Neural cell (in vitro differentiated cells): ENCODE data around the gene PF4V1. TPM values are rescaled to one million over a fixed set of nuclear protein-coding genes. Genes with fewer than 3 reads are reported as not detected.
A peak's percentile ranks its signal among the peaks of the same experiment; 100 is the strongest.

Source experiments
- H2AFZ ChIP-seq: fragments of 200-600, 300-800 bp; sonication (generic), shearing (Covaris generic); 2 replicates; pipeline ENCODE4 v1.6.0; 2014; ENCODE audit warnings: low read depth, mild to moderate bottlenecking, antibody characterized with exemption, low read length, moderate library complexity
- H3F3A ChIP-seq: fragments of 200-600 bp; shearing (Covaris generic); 2 replicates; pipeline ENCODE4 v1.6.1; 2016; ENCODE audit warnings: mild to moderate bottlenecking, moderate library complexity, mixed read lengths, antibody characterized with exemption, low read length; ENCODE audit not compliant: insufficient read depth, poor library complexity, severe bottlenecking
- H3K27ac ChIP-seq: fragments of 200-600, 300-800 bp; sonication (generic), shearing (Covaris generic); 2 replicates; pipeline ENCODE4 v1.5.1; 2014; ENCODE audit warnings: mild to moderate bottlenecking, low read length, moderate library complexity
- H3K27me3 ChIP-seq: fragments of 300-800, 200-600 bp; sonication (generic), shearing (Covaris generic); 2 replicates; pipeline ENCODE4 v1.6.0; 2014; ENCODE audit warnings: mild to moderate bottlenecking, low read depth, low read length, moderate library complexity; ENCODE audit not compliant: insufficient read depth
- H3K36me3 ChIP-seq: fragments of 300-800, 200-600 bp; sonication (generic), shearing (Covaris generic); 2 replicates; pipeline ENCODE4 v1.5.1; 2014; ENCODE audit warnings: mild to moderate bottlenecking, antibody characterized with exemption, low read length, moderate library complexity; ENCODE audit not compliant: insufficient read depth
- H3K4me2 ChIP-seq: fragments of 300-800, 200-600 bp; sonication (generic), shearing (Covaris generic); 2 replicates; pipeline ENCODE4 v1.6.0; 2014; ENCODE audit warnings: mild to moderate bottlenecking, low read length
- H3K4me3 ChIP-seq: fragments of 300-800, 200-600 bp; sonication (generic), shearing (Covaris generic); 2 replicates; pipeline ENCODE4 v1.5.1; 2014; ENCODE audit warnings: mild to moderate bottlenecking, low read length, moderate library complexity
- H3K79me2 ChIP-seq: fragments of 200-600 bp; shearing (Covaris generic); replicated peaks from 2 replicates; pipeline ENCODE4 v1.6.0; 2014; ENCODE audit warnings: mild to moderate bottlenecking, low read length, moderate library complexity; ENCODE audit not compliant: insufficient read depth
- H3K9ac ChIP-seq: fragments of 300-800, 200-600 bp; sonication (generic), shearing (Covaris generic); 2 replicates; pipeline ENCODE4 v1.6.1; 2016; ENCODE audit warnings: mild to moderate bottlenecking, low read length, mixed read lengths
- H3K9me2 ChIP-seq: fragments of 200-600 bp; shearing (Covaris generic); 2 replicates; pipeline ENCODE4 v1.6.1; 2016; ENCODE audit warnings: mild to moderate bottlenecking, low read length, mixed read lengths; ENCODE audit not compliant: insufficient read depth
- H3K9me3 ChIP-seq: fragments of 200-600, 300-800 bp; sonication (generic), shearing (Covaris generic); 2 replicates; pipeline ENCODE4 v1.6.1; 2016; ENCODE audit warnings: mild to moderate bottlenecking, mixed run types, low read length, moderate library complexity, mixed read lengths
- H4K20me1 ChIP-seq: fragments of 200-600 bp; shearing (Covaris generic); 2 replicates; pipeline ENCODE4 v1.6.1; 2016; ENCODE audit warnings: mild to moderate bottlenecking, mixed run types; ENCODE audit not compliant: insufficient read depth
- EP300 ChIP-seq: fragments of 450-650 bp; conservative IDR thresholded peaks from 2 replicates; pipeline ENCODE4 v1.6.1; 2014; ENCODE audit warnings: antibody characterized with exemption, mild to moderate bottlenecking, moderate library complexity; ENCODE audit not compliant: poor library complexity, severe bottlenecking
- EZH2 ChIP-seq: fragments of 200-600, 300-800 bp; shearing (Covaris generic), sonication (generic); IDR thresholded peaks from 2 replicates; pipeline ENCODE4 v1.6.1; 2014; ENCODE audit warnings: antibody characterized with exemption, low read length, borderline replicate concordance, mild to moderate bottlenecking; ENCODE audit not compliant: insufficient read depth, poor library complexity, severe bottlenecking
- MXI1 ChIP-seq: fragments of 450-650 bp; conservative IDR thresholded peaks from 2 replicates; pipeline ENCODE4 v1.6.1; 2014; ENCODE audit warnings: antibody characterized with exemption, mild to moderate bottlenecking; ENCODE audit not compliant: poor library complexity, severe bottlenecking
- POLR2AphosphoS5 ChIP-seq: IDR thresholded peaks from 2 replicates; pipeline ENCODE4 v1.6.1; 2012
- RAD21 ChIP-seq: fragments of 450-650 bp; conservative IDR thresholded peaks from 2 replicates; pipeline ENCODE4 v1.6.1; 2014; ENCODE audit warnings: antibody characterized with exemption, mild to moderate bottlenecking, moderate library complexity
- SMC3 ChIP-seq: fragments of 450-650 bp; conservative IDR thresholded peaks from 2 replicates; pipeline ENCODE4 v1.6.1; 2014; ENCODE audit warnings: antibody characterized with exemption, mild to moderate bottlenecking, moderate library complexity; ENCODE audit not compliant: poor library complexity
- TAF1 ChIP-seq: IDR thresholded peaks from 2 replicates; pipeline ENCODE4 v1.6.1; 2012; ENCODE audit warnings: low read depth
- polyA plus RNA-seq: library from polyadenylated mRNA; depleted of rRNA; stranded (reverse); fragments of >200 nt; gene quantifications from 2 replicates; pipeline ENCODE4 v1.2.3, GENCODE V29; 2014
- TF ChIP-seq, protein P1 (sequence below): fragments of 450-650 bp; IDR thresholded peaks from 2 replicates; pipeline ENCODE4 v1.5.1; 2014; ENCODE audit warnings: antibody characterized with exemption, mild to moderate bottlenecking, moderate library complexity; ENCODE audit not compliant: poor library complexity, severe bottlenecking
- TF ChIP-seq, protein P2 (sequence below): IDR thresholded peaks from 2 replicates; pipeline ENCODE4 v1.6.1; 2012; ENCODE audit warnings: borderline replicate concordance

The PF4V1 gene
- polyA plus RNA-seq, 1 donor from 2014 or later: not detected

DNA sequence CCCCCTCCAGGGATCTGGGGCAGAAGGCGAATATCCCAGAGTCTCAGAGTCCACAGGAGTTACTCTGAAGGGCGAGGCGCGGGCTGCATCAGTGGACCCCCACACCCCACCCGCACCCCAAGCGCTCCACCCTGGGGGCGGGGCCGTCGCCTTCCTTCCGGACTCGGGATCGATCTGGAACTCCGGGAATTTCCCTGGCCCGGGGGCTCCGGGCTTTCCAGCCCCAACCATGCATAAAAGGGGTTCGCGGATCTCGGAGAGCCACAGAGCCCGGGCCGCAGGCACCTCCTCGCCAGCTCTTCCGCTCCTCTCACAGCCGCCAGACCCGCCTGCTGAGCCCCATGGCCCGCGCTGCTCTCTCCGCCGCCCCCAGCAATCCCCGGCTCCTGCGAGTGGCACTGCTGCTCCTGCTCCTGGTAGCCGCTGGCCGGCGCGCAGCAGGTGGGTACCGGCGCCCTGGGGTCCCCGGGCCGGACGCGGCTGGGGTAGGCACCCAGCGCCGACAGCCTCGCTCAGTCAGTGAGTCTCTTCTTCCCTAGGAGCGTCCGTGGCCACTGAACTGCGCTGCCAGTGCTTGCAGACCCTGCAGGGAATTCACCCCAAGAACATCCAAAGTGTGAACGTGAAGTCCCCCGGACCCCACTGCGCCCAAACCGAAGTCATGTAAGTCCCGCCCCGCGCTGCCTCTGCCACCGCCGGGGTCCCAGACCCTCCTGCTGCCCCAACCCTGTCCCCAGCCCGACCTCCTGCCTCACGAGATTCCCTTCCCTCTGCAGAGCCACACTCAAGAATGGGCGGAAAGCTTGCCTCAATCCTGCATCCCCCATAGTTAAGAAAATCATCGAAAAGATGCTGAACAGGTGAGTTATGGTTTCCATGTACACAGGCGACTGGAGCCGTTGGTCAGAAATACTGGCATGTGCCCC, 16.3 kb downstream of the PF4V1 start, which contains the start of gene CXCL1:
CXCL1 (plus strand) TSS at position 264 of the 926 bp plus-strand sequence; CDS start at position 342, 78 bp downstream.
- Histone ChIP-seq H3K4me3 (peak within 1 kb of the TSS; percentile 67), H3K27me3 (peaks cover 27% of the 10 kb centered on the region), H2AFZ (no peak within 1 kb of the TSS), H3K27ac (no peak within 1 kb of the TSS), H3K9me3 (no peaks in the 10 kb centered on the region), H3K79me2 (no peaks in the 10 kb centered on the region), H3K4me2 (no peak within 1 kb of the TSS), H3K9me2 (no peaks in the 10 kb centered on the region), H4K20me1 (no peaks in the 10 kb centered on the region), H3F3A (no peaks in the 10 kb centered on the region), H3K9ac (no peak within 1 kb of the TSS), H3K36me3 (no peaks in the 10 kb centered on the region)
- no peak for TF ChIP-seq EZH2
- no peak for TF ChIP-seq TAF1
- no peak for TF ChIP-seq EP300
- TF ChIP-seq, protein P1, sequence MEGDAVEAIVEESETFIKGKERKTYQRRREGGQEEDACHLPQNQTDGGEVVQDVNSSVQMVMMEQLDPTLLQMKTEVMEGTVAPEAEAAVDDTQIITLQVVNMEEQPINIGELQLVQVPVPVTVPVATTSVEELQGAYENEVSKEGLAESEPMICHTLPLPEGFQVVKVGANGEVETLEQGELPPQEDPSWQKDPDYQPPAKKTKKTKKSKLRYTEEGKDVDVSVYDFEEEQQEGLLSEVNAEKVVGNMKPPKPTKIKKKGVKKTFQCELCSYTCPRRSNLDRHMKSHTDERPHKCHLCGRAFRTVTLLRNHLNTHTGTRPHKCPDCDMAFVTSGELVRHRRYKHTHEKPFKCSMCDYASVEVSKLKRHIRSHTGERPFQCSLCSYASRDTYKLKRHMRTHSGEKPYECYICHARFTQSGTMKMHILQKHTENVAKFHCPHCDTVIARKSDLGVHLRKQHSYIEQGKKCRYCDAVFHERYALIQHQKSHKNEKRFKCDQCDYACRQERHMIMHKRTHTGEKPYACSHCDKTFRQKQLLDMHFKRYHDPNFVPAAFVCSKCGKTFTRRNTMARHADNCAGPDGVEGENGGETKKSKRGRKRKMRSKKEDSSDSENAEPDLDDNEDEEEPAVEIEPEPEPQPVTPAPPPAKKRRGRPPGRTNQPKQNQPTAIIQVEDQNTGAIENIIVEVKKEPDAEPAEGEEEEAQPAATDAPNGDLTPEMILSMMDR: no peak
- no peak for TF ChIP-seq MXI1
- TF ChIP-seq SMC3: no peak

- Histone ChIP-seq H3K27ac (no peak overlapping the region), H3K9ac (no peak overlapping the region), H3K36me3 (no peaks in the 10 kb centered on the region), H3K79me2 (no peaks in the 10 kb centered on the region), H3K4me2 (no peak overlapping the region), H3K4me3 (no peak overlapping the region), H2AFZ (no peak overlapping the region), H3K9me2 (no peaks in the 10 kb centered on the region), H3F3A (no peaks in the 10 kb centered on the region), H4K20me1 (no peaks in the 10 kb centered on the region), H3K27me3 (peaks cover 27% of the 10 kb centered on the region), H3K9me3 (no peaks in the 10 kb centered on the region)
- TF ChIP-seq, protein P1: no peak
- no peak for TF ChIP-seq MXI1
- no peak for TF ChIP-seq TAF1
- no peak for TF ChIP-seq RAD21
- TF ChIP-seq, protein P2, sequence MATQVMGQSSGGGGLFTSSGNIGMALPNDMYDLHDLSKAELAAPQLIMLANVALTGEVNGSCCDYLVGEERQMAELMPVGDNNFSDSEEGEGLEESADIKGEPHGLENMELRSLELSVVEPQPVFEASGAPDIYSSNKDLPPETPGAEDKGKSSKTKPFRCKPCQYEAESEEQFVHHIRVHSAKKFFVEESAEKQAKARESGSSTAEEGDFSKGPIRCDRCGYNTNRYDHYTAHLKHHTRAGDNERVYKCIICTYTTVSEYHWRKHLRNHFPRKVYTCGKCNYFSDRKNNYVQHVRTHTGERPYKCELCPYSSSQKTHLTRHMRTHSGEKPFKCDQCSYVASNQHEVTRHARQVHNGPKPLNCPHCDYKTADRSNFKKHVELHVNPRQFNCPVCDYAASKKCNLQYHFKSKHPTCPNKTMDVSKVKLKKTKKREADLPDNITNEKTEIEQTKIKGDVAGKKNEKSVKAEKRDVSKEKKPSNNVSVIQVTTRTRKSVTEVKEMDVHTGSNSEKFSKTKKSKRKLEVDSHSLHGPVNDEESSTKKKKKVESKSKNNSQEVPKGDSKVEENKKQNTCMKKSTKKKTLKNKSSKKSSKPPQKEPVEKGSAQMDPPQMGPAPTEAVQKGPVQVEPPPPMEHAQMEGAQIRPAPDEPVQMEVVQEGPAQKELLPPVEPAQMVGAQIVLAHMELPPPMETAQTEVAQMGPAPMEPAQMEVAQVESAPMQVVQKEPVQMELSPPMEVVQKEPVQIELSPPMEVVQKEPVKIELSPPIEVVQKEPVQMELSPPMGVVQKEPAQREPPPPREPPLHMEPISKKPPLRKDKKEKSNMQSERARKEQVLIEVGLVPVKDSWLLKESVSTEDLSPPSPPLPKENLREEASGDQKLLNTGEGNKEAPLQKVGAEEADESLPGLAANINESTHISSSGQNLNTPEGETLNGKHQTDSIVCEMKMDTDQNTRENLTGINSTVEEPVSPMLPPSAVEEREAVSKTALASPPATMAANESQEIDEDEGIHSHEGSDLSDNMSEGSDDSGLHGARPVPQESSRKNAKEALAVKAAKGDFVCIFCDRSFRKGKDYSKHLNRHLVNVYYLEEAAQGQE: no peak
- TF ChIP-seq EP300: no peak
- no peak for TF ChIP-seq SMC3
- TF ChIP-seq POLR2AphosphoS5: no peak
- no peak for TF ChIP-seq EZH2
Observed at GRCh38 chr4:73870260-73870659, 17.2 kb downstream of the PF4V1 start.
